GM12872 (cell line): ENCODE data around the gene ACLY.

Experiments used
- TF ChIP-seq, protein P1 (sequence below): IDR thresholded peaks from 3 replicates; pipeline ENCODE4 v1.5.1; 2011; ENCODE audit warnings: low read depth, mild to moderate bottlenecking, low read length, moderate library complexity; ENCODE audit not compliant: insufficient read depth

ACLY gene

DNA sequence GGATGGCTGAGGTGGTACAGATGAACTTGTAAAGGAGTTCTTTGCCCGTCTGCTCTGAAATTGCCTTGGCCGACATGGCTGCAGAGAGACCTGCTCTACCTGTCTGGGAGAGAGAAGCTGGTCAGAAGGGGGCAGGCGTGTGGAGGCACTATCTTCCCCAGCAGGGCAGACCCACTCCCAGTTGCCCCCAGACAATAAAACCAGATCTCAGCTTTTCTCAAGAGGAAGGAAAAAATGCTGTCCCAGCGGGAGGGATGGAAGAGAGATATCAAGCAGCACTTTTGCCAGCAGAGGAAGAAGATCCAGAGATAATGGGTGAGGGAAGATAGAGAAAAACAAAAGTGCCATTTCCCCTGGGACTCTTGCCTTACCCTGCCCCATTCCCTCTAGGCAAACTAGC is 5.0 kb downstream of the ACLY start:
- TF ChIP-seq, protein P1, sequence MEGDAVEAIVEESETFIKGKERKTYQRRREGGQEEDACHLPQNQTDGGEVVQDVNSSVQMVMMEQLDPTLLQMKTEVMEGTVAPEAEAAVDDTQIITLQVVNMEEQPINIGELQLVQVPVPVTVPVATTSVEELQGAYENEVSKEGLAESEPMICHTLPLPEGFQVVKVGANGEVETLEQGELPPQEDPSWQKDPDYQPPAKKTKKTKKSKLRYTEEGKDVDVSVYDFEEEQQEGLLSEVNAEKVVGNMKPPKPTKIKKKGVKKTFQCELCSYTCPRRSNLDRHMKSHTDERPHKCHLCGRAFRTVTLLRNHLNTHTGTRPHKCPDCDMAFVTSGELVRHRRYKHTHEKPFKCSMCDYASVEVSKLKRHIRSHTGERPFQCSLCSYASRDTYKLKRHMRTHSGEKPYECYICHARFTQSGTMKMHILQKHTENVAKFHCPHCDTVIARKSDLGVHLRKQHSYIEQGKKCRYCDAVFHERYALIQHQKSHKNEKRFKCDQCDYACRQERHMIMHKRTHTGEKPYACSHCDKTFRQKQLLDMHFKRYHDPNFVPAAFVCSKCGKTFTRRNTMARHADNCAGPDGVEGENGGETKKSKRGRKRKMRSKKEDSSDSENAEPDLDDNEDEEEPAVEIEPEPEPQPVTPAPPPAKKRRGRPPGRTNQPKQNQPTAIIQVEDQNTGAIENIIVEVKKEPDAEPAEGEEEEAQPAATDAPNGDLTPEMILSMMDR = no peak

DNA sequence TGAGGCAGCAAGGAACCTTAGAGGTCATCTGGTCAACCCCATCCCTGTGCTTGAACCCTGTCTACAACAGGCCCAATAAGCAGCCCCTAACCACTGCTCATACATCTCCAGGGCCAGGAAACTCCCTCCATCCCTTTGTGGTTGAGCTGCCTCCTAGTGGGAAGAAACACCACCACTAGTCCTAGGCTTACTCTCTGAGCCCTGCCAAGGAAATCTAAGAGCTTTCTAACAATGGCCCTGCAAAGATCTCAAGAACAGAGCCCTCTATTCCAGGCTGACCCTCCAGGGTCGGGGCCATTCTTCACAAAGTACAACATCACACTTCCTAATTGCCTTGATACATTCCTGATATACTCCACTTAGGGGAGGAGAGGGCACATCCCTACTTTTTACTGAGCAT is 5.8 kb downstream of the ACLY start:
- TF ChIP-seq, protein P1 = no peak

DNA sequence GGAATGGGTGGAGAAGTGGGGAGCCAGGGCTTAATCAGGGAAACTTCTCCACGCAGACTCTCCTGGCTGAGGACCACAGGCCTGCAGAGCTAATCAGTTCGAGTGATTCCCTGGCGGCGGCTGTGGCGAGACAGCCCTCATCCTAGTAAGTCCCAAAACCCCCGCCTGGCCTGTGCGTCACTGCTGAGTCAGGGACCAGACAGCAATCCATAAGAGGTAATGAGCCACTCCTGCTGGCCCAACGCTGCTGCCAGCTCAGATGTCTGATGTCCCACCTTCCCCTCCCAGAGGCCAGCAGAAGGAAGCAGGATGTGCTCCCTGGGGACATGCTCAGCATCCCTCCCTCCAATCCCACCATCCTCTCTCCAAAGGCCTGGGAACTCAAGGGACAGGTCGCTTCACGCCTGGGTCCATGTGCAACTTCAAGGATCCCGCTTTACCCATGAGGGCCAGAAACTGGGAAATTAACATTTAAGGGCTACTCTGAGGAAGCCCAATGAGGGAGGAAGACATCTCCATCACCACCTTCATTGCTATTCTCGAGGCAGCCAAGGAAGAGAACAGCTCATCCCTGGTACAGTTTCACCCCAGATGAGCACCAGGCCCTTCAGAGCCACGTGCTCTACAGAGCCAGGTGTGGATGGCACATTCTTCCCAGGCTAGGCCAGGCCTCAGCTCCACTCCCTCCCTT is 7.9 kb downstream of the ACLY start:
- TF ChIP-seq, protein P1 = no peak

DNA sequence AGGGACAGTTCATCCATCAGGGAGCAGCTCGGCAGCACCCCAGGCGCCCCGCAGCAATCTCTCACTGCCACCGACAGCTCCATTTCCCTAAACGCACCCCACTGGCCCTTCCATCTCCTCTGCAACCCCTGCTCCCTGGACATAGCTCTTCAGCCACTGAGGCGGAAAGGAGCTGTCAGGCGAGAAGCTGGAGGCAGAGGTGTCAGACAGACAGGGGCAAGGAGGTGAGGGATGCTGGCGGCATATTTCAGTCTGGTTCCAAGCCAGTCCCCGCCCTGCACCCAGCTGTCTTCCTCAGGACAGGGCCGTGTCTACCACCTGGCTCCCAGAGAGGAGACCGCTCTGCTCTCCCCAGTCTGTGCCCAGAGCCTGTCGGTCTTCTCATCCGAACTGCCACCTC is 9.7 kb downstream of the ACLY start:
- TF ChIP-seq, protein P1 = no peak

DNA sequence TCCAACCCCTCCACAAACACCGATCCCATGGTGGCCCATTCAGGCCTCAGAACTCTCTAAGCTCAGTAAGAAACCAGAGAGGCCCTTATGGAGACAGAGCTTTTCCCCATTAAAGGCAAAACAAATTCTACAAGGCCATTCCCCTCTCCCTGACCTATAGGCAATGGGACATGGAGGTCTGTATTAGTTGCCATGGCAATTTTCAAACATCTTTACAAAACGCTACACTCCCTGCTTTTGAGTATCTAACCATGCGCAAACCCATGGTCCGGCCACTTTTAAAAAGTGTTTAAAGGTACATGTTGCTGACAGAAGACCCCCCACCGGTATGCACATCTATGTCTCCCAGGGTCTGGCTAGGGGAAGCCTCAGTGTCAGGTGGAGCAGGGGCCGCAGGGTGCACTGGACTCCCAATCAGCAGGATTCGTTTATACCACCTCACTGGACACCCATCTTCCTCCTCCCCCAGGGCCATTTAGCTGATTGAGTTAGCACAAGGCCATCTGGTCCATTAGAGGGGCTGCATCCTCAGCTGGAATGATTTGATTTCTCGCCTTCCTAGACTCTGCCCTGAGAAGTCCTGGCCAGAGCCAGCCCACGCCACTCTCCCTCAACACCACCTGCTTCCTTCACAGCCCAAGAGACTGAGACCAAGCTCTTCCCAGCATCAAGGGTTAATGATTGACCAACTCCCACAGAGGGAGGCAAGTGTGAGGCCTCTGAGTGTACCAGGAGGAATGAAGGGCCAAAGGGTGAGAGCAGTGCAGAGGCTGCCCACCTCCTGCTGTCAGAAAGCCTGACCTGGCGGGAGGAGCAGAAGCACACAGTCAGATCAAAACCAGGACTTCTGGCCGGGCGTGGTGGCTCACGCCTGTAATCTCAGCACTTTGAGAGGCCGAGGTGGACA is 10.9 kb downstream of the ACLY start:
- TF ChIP-seq, protein P1 = no peak

DNA sequence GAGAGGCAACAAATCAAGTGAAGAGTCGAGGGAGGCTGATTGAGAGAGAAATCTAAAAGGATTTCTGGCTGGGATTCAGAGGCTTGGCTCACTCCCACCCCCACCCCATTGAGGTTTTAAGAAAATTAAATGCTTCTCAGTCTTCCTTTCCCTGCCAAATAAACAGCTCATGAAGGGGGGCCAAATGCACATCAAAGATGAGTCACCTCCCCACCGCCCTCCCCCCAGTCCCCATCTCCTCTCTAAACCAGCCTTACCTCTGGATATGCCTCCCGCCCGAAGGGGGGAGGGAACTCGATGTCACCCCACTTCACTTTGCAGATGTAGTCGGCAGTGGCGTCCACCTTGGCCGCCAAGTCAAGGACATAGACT is 11.6 kb downstream of the ACLY start:
- TF ChIP-seq, protein P1 = no peak

DNA sequence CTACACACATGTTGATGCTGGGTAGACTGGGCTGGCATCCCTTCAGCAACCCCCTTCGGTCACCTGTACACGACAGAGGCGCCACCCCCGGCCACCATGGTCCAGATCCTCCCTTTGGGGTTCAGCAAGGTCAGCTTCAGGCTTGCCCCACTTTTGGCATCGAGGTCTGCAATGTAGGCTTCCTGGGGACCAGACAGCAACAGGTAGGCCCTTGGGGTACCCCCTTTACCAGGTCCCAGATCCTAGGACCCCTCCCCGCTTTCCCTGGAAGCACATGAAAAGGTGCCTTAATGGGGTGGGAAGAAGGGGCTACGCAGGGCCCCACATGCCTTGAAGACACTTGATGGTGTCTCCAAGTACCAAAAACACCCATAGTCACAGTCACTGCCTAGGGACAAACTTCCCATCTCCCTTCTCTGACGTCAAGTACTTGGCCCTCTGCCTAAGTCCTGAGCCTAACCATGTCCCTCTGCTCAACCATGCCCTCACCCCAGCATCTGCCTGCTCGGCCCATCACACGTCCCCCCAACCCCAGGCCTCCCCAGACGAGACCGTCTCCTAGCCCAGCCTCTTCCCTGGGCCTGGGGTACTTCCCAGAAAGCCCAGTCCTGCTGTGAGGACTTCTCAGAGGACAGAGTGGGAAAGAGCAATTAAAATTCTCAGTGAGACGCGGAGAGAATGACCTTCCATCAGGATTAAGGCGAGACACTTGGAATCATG is 12.1 kb downstream of the ACLY start:
- TF ChIP-seq, protein P1 = no peak
